GM12878 (cell line): Measurements from ENCODE around the gene RPTN.

Source experiments
- ATF2 ChIP-seq: IDR thresholded peaks from 2 replicates; pipeline ENCODE4 v1.6.1; 2012; ENCODE audit warnings: low read length, inconsistent platforms
- BMI1 ChIP-seq: fragments of 450-650 bp; IDR thresholded peaks from 2 replicates; pipeline ENCODE4 v1.6.1; 2016; ENCODE audit warnings: mild to moderate bottlenecking, moderate library complexity, borderline replicate concordance
- CBX3 ChIP-seq: fragments of 200-600 bp; sonication (generic); IDR thresholded peaks from 2 replicates; pipeline ENCODE4 v1.6.1; 2016; ENCODE audit warnings: low read depth, borderline replicate concordance
- CEBPB ChIP-seq, 2 experiments: fragments of 150-350 bp in 1 of 2; IDR thresholded peaks; 2 replicates each; pipeline ENCODE4 v1.6.1; 2012 to 2014; ENCODE audit warnings: low read depth in 2 of 2, low read length in 2 of 2, borderline replicate concordance in 1 of 2, inconsistent platforms in 1 of 2
- CREB1 ChIP-seq: IDR thresholded peaks from 2 replicates; pipeline ENCODE4 v1.6.1; 2012; ENCODE audit warnings: low read depth, mild to moderate bottlenecking, inconsistent platforms
- EZH2 ChIP-seq: IDR thresholded peaks from 2 replicates; pipeline ENCODE4 v1.6.1; 2012; ENCODE audit warnings: low read depth, mild to moderate bottlenecking, control low read depth, inconsistent platforms, low read length, borderline replicate concordance; ENCODE audit not compliant: control insufficient read depth
- FOS ChIP-seq: IDR thresholded peaks from 3 replicates; pipeline ENCODE4 v1.6.1; 2011; ENCODE audit warnings: borderline replicate concordance; ENCODE audit not compliant: insufficient read length; ENCODE audit errors: extremely low read depth
- POLR2A ChIP-seq: IDR thresholded peaks from 2 replicates; pipeline ENCODE4 v1.6.1; 2011; ENCODE audit warnings: low read depth, mild to moderate bottlenecking, low read length
- POLR2AphosphoS5 ChIP-seq: IDR thresholded peaks from 2 replicates; pipeline ENCODE4 v1.6.1; 2011; ENCODE audit warnings: mild to moderate bottlenecking, low read length, inconsistent platforms

GRCh38 chr1:152188673-152189591 lies 29.9 kb upstream of the RPTN start:
- no peak for TF ChIP-seq CBX3
- TF ChIP-seq FOS, result no peak
- TF ChIP-seq POLR2A, result no peak
- no peak for TF ChIP-seq EZH2
- TF ChIP-seq POLR2AphosphoS5, result no peak
- no peak for TF ChIP-seq CEBPB (IDR thresholded peaks at IDR 0.05; ENCODE audit: borderline replicate concordance in 1 of 2, low read depth in 2 of 2, low read length in 2 of 2)
- TF ChIP-seq CREB1, result no peak
- no peak for TF ChIP-seq ATF2
- TF ChIP-seq BMI1, result no peak
